IMR-90 (cell line): ENCODE data around the gene MAP1LC3B. TPM values are rescaled to one million over a fixed set of nuclear protein-coding genes. Genes with fewer than 3 reads are reported as not detected.

ENCODE experiments used
- ATAC-seq: fragments of 200-7000 bp; cut with Tn5 transposase; 2 replicates; pipeline ENCODE4 v1.9.1; 2020; ENCODE audit warnings: low read depth, mild to moderate bottlenecking, moderate library complexity
- BruUV-seq: library from RNA; stranded (reverse); fragments of 400-500 nt; replicated peaks from 2 replicates; lab custom pipeline; 2021; lab: Mats Ljungman, UMichigan
- CTCF ChIA-PET: fragments of 300-600 bp; formaldehyde crosslinking; extraction: SDS; loops from one replicate; lab custom pipeline; 2021; ENCODE audit warnings: antibody characterized with exemption; lab: Yijun Ruan, JAX
- POLR2A ChIA-PET: fragments of 300-600 bp; sonication (Branson Sonifier 250); formaldehyde crosslinking; loops from one replicate; lab custom pipeline; 2022; ENCODE audit warnings: antibody characterized with exemption; ENCODE audit not compliant: unreplicated experiment; lab: Charles Lee
- DNase-seq: peaks from one replicate; pipeline ENCODE4 v3.0.0; 2013
- H2AFZ ChIP-seq: replicated peaks from 2 replicates; pipeline ENCODE3; 2013; ENCODE audit warnings: low read length, mild to moderate bottlenecking; ENCODE audit not compliant: poor library complexity
- H2AK5ac ChIP-seq: 2 replicates; pipeline ENCODE4 v1.6.1; 2013; ENCODE audit warnings: low read depth, low read length, inconsistent platforms
- H2AK9ac ChIP-seq: replicated peaks from 2 replicates; pipeline ENCODE3; 2013; ENCODE audit warnings: mild to moderate bottlenecking, low read depth, low read length, moderate library complexity; ENCODE audit not compliant: poor library complexity
- H2BK120ac ChIP-seq: 2 replicates; pipeline ENCODE4 v1.6.1; 2013; ENCODE audit warnings: low read depth, low read length, inconsistent platforms
- H2BK15ac ChIP-seq: 3 replicates; pipeline ENCODE4 v1.6.1; 2013; ENCODE audit warnings: low read depth, low read length, inconsistent platforms
- H2BK20ac ChIP-seq: 2 replicates; pipeline ENCODE4 v1.6.1; 2013; ENCODE audit warnings: low read depth, mild to moderate bottlenecking, inconsistent platforms, low read length, moderate library complexity
- H2BK5ac ChIP-seq: 2 replicates; pipeline ENCODE4 v1.6.1; 2013; ENCODE audit warnings: mild to moderate bottlenecking, low read depth, low read length, inconsistent platforms; ENCODE audit not compliant: poor library complexity, severe bottlenecking
- H3K14ac ChIP-seq: replicated peaks from 2 replicates; pipeline ENCODE4 v1.6.1; 2013; ENCODE audit warnings: low read depth, low read length, inconsistent platforms
- H3K18ac ChIP-seq: 2 replicates; pipeline ENCODE4 v1.6.1; 2013; ENCODE audit warnings: low read depth, low read length, control low read depth
- H3K23ac ChIP-seq: 2 replicates; pipeline ENCODE4 v1.6.1; 2013; ENCODE audit warnings: low read depth, low read length, inconsistent platforms
- H3K27ac ChIP-seq: 2 replicates; pipeline ENCODE4 v1.5.1; 2013; ENCODE audit warnings: mild to moderate bottlenecking, control low read depth, low read length; ENCODE audit not compliant: insufficient read depth
- H3K27me3 ChIP-seq: 2 replicates; pipeline ENCODE4 v1.6.1; 2013; ENCODE audit warnings: low read length; ENCODE audit not compliant: control insufficient read depth, insufficient read depth
- H3K36me3 ChIP-seq: 2 replicates; pipeline ENCODE4 v1.6.1; 2013; ENCODE audit warnings: low read length, mixed read lengths; ENCODE audit not compliant: control insufficient read depth, insufficient read depth
- H3K4ac ChIP-seq: 2 replicates; pipeline ENCODE4 v1.6.1; 2013; ENCODE audit warnings: low read depth, low read length, inconsistent platforms
- H3K4me1 ChIP-seq: 2 replicates; pipeline ENCODE4 v1.6.1; 2013; ENCODE audit warnings: low read length, mixed read lengths; ENCODE audit not compliant: control insufficient read depth, insufficient read depth
- H3K4me2 ChIP-seq: 2 replicates; pipeline ENCODE4 v1.6.1; 2013; ENCODE audit warnings: low read depth, mild to moderate bottlenecking, control low read depth, low read length, moderate library complexity
- H3K4me3 ChIP-seq: 2 replicates; pipeline ENCODE4 v1.5.1; 2013; ENCODE audit warnings: low read depth, mild to moderate bottlenecking, control low read depth, low read length, moderate library complexity; ENCODE audit not compliant: insufficient read depth
- H3K56ac ChIP-seq: 2 replicates; pipeline ENCODE4 v1.6.1; 2013; ENCODE audit warnings: low read length, inconsistent platforms; ENCODE audit not compliant: insufficient read depth; ENCODE audit errors: extremely low read depth
- H3K79me1 ChIP-seq, 2 experiments: 2 replicates each; pipeline ENCODE4 v1.6.1; 2013; ENCODE audit warnings: low read length in 2 of 2, inconsistent platforms in 1 of 2, low read depth in 1 of 2
- H3K9ac ChIP-seq: 2 replicates; pipeline ENCODE4 v1.6.1; 2013; ENCODE audit warnings: low read depth, low read length, control low read depth
- H3K9me1 ChIP-seq: 2 replicates; pipeline ENCODE4 v1.6.1; 2013; ENCODE audit warnings: low read length, inconsistent platforms; ENCODE audit not compliant: insufficient read depth
- H3K9me3 ChIP-seq: 2 replicates; pipeline ENCODE4 v1.6.1; 2013; ENCODE audit warnings: low read length; ENCODE audit not compliant: control insufficient read depth, insufficient read depth
- H4K20me1 ChIP-seq: 2 replicates; pipeline ENCODE4 v1.6.1; 2013; ENCODE audit warnings: low read length, inconsistent platforms; ENCODE audit not compliant: insufficient read depth
- H4K5ac ChIP-seq: 2 replicates; pipeline ENCODE4 v1.6.1; 2013; ENCODE audit warnings: mild to moderate bottlenecking, low read depth, low read length, control low read depth
- H4K8ac ChIP-seq, 2 experiments: 2 replicates each; pipeline ENCODE4 v1.6.1; 2013; ENCODE audit warnings: low read depth in 2 of 2, low read length in 2 of 2, control low read depth in 1 of 2, inconsistent platforms in 1 of 2
- H4K91ac ChIP-seq: 2 replicates; pipeline ENCODE4 v1.6.1; 2013; ENCODE audit warnings: low read depth, low read length, inconsistent platforms; ENCODE audit not compliant: insufficient read depth
- BHLHE40 ChIP-seq: fragments of 150-350 bp; IDR thresholded peaks from 2 replicates; pipeline ENCODE4 v1.6.1; 2016; ENCODE audit warnings: mild to moderate bottlenecking, low read depth, low read length
- CEBPB ChIP-seq: IDR thresholded peaks from 2 replicates; pipeline ENCODE4 v1.6.1; 2012; ENCODE audit warnings: low read depth, low read length, improper control_type of control experiment
- CTCF ChIP-seq: conservative IDR thresholded peaks from 2 replicates; pipeline ENCODE4 v1.5.1; 2012; ENCODE audit warnings: mild to moderate bottlenecking, low read depth, low read length, improper control_type of control experiment
- ELK1 ChIP-seq: fragments of 150-350 bp; IDR thresholded peaks from 2 replicates; pipeline ENCODE4 v1.6.1; 2016; ENCODE audit warnings: low read depth, mild to moderate bottlenecking, low read length, moderate library complexity, borderline replicate concordance
- FOS ChIP-seq: fragments of 150-350 bp; IDR thresholded peaks from 2 replicates; pipeline ENCODE4 v1.6.1; 2016; ENCODE audit warnings: low read depth, low read length
- MAFK ChIP-seq: IDR thresholded peaks from 2 replicates; pipeline ENCODE4 v1.6.1; 2012; ENCODE audit warnings: low read depth, low read length, improper control_type of control experiment
- MAZ ChIP-seq: IDR thresholded peaks from 2 replicates; pipeline ENCODE4 v1.6.1; 2012; ENCODE audit warnings: low read depth, mild to moderate bottlenecking, low read length, improper control_type of control experiment, moderate library complexity, borderline replicate concordance
- MXI1 ChIP-seq: IDR thresholded peaks from 2 replicates; pipeline ENCODE4 v1.6.1; 2012; ENCODE audit warnings: low read depth, mild to moderate bottlenecking, low read length, moderate library complexity, borderline replicate concordance
- NFE2L2 ChIP-seq: fragments of 150-350 bp; IDR thresholded peaks from 2 replicates; pipeline ENCODE4 v1.6.1; 2016; ENCODE audit warnings: low read depth, mild to moderate bottlenecking, low read length
- RAD21 ChIP-seq: IDR thresholded peaks from 2 replicates; pipeline ENCODE4 v1.6.1; 2012; ENCODE audit warnings: low read length, improper control_type of control experiment
- RCOR1 ChIP-seq: IDR thresholded peaks from 2 replicates; pipeline ENCODE4 v1.6.1; 2012; ENCODE audit warnings: mild to moderate bottlenecking, low read length, improper control_type of control experiment; ENCODE audit not compliant: insufficient replicate concordance
- RFX5 ChIP-seq: IDR thresholded peaks from 2 replicates; pipeline ENCODE4 v1.8.0; 2012; ENCODE audit warnings: low read depth, mild to moderate bottlenecking, low read length, moderate library complexity
- SMC3 ChIP-seq: fragments of 150-350 bp; IDR thresholded peaks from 2 replicates; pipeline ENCODE4 v1.6.1; 2016; ENCODE audit warnings: low read depth, mild to moderate bottlenecking, antibody characterized with exemption, low read length, moderate library complexity
- USF2 ChIP-seq: fragments of 150-350 bp; IDR thresholded peaks from 2 replicates; pipeline ENCODE4 v1.6.1; 2017; ENCODE audit warnings: mild to moderate bottlenecking, antibody characterized with exemption, low read length, low read depth
- WGBS, 2 experiments: methylation state at CpG; one replicate each; pipeline versions ENCODE4 v1.1.5 to v1.1.7; 2013; ENCODE audit warnings: missing lambda C conversion rate in 2 of 2; ENCODE audit not compliant: insufficient read length in 1 of 2; ENCODE audit errors: extremely low coverage in 2 of 2; 5-methylcytosine and 5-hydroxymethylcytosine counted together
- dilution Hi-C: fragments of 300-500 bp; cut with HindIII; formaldehyde crosslinking; loops from one replicate; pipeline ENCODE4 v1.14.3; 2018; ENCODE audit warnings: low sequenced_read_pairs; ENCODE audit not compliant: unreplicated experiment
- in situ Hi-C: fragments of 300-500 bp; cut with MboI; formaldehyde crosslinking; loops from 3 replicates; pipeline ENCODE4 v1.14.3; 2019; ENCODE audit warnings: low sequenced_read_pairs, inconsistent platforms, mixed read lengths
- intact Hi-C: fragments of 100-400 bp; cut with micrococcal nuclease; formaldehyde crosslinking; loops from 2 replicates; pipeline ENCODE4 v1.10.0; 2022
- polyA plus RNA-seq, 3 experiments: library from polyadenylated mRNA; depleted of rRNA; stranded (reverse); fragments of >200 nt; gene quantifications; 2 replicates each; pipeline ENCODE4 v1.2.3, GENCODE V29; 2012; ENCODE audit warnings: low replicate concordance in 1 of 3
- total RNA-seq: library from RNA; depleted of rRNA; stranded (reverse); fragments of >200 nt; gene quantifications from 2 replicates; pipeline ENCODE4 v1.2.3, GENCODE V29; 2012

MAP1LC3B gene
- total and polyA plus RNA-seq, 2 of the 4 experiments (the other 2 are of a cell fraction), result 23.5 to 57.7 TPM

- in situ Hi-C loops (no loop called here), intact Hi-C loops (no loop called here), dilution Hi-C loops (no loop called here)
- no peak overlapping the region for H2BK20ac ChIP-seq
- H3K27me3 ChIP-seq, result no peaks in the 10 kb centered on the region
- no peak overlapping the region for H2AFZ ChIP-seq
- no peak overlapping the region for H4K5ac ChIP-seq
- DNase-seq, result no peak
- no peak overlapping the region for H3K14ac ChIP-seq
- no peak overlapping the region for H2BK15ac ChIP-seq
- H2BK5ac ChIP-seq, result no peak overlapping the region
- H2AK9ac ChIP-seq, result no peak overlapping the region
- WGBS, 2 experiments, result 95% methylated on average over 6 of the region's 14 CpGs; no CpG with 5 or more reads in 1 of the 2 experiments
- H3K4ac ChIP-seq, result no peak overlapping the region
- ChIA-PET CTCF (no interaction called here), POLR2A (no interaction called here)
- ATAC-seq, result no peak
- TF ChIP-seq USF2, result no peak
- TF ChIP-seq FOS, result no peak
- TF ChIP-seq SMC3, result no peak
- TF ChIP-seq MAFK, result no peak
- TF ChIP-seq NFE2L2, result no peak
- no peak for TF ChIP-seq RFX5
- no peak for TF ChIP-seq MXI1
- no peak for TF ChIP-seq MAZ
- TF ChIP-seq CTCF, result no peak
- no peak for TF ChIP-seq RCOR1
- TF ChIP-seq RAD21, result no peak
- TF ChIP-seq ELK1, result no peak
- no peak for TF ChIP-seq CEBPB
- TF ChIP-seq BHLHE40, result no peak
- no peaks in the 10 kb centered on the region for H3K9me3 ChIP-seq
- H3K4me2 ChIP-seq, result no peak overlapping the region
- peaks cover 13% of the 10 kb centered on the region for H4K20me1 ChIP-seq
- H3K23ac ChIP-seq, result no peak overlapping the region
- H3K4me3 ChIP-seq, result no peak overlapping the region
- BruUV-seq, result no TSS peak
- no peak overlapping the region for H4K8ac ChIP-seq
- H3K27ac ChIP-seq, result no peak overlapping the region
- H3K9me1 ChIP-seq, result peaks cover 22% of the 10 kb centered on the region
- H3K36me3 ChIP-seq, result peaks cover 22% of the 10 kb centered on the region
- H3K18ac ChIP-seq, result no peak overlapping the region
- H3K56ac ChIP-seq, result no peak overlapping the region
- H2BK120ac ChIP-seq, result no peak overlapping the region
- peaks cover 26 to 72% of the 10 kb centered on the region in 2 experiments for H3K79me1 ChIP-seq
- H4K91ac ChIP-seq, result no peak overlapping the region
- H2AK5ac ChIP-seq, result peak overlapping the region; percentile 8; the same call in 1 of the 2 replicates
- peaks cover 21% of the 10 kb centered on the region for H3K4me1 ChIP-seq
- no peak overlapping the region for H3K9ac ChIP-seq
Observed at GRCh38 chr16:87453326-87453725, 61.2 kb downstream of the MAP1LC3B start.
